Measurements from ENCODE around the gene ETV3L. TPM values are rescaled to one million over a fixed set of nuclear protein-coding genes. Genes with fewer than 3 reads are reported as not detected.
A peak's percentile ranks its signal among the peaks of the same experiment; 100 is the strongest.

Gene ETV3L
- total and polyA plus RNA-seq, 11 donors: not detected

- WGBS, 4 donors: 25 to 37% (median 31%) methylated on average over 16 to 19 of the region's 19 CpGs
- Histone ChIP-seq H3K9me3 (no peaks in the 10 kb centered on the region), H3K4me3 (no peak overlapping the region), H3K27ac (no peak overlapping the region), H3K4me1 (peaks cover 0 to 17% (median 0%) of the 10 kb centered on the region in 12 donors), H3K36me3 (no peaks in the 10 kb centered on the region), H3K27me3 (peaks cover 0 to 52% (median 24%) of the 10 kb centered on the region in 9 donors)
- DNase-seq (no peak), ATAC-seq (no peak)
- TF ChIP-seq POLR2A (IDR thresholded peaks at IDR 0.05): no peak
- TF ChIP-seq CTCF (IDR thresholded peaks at IDR 0.05): no peak
- intact Hi-C loops (cut with DNase I): no loop called here
These were observed 8.1 kb upstream of the ETV3L start for GRCh38 chr1:157107702-157108101.

GRCh38 chr1:157106813-157107189 is 7.2 kb upstream of the ETV3L start:
- Histone ChIP-seq H3K27ac (peak overlapping the region in 1 of 12 donors; percentile 7), H3K4me1 (peaks cover 0 to 14% (median 0%) of the 10 kb centered on the region in 12 donors), H3K4me3 (no peak overlapping the region), H3K9me3 (no peaks in the 10 kb centered on the region), H3K27me3 (peaks cover 0 to 52% (median 24%) of the 10 kb centered on the region in 9 donors), H3K36me3 (no peaks in the 10 kb centered on the region)
- no peak for DNase-seq
- TF ChIP-seq POLR2A (IDR thresholded peaks at IDR 0.05) (no peak), CTCF (IDR thresholded peaks at IDR 0.05) (no peak)
- ATAC-seq: no peak
- WGBS, 4 donors: 60 to 76% (median 67%) methylated on average over 6 of the region's 6 CpGs
- intact Hi-C loops (cut with DNase I): no loop called here

DNA sequence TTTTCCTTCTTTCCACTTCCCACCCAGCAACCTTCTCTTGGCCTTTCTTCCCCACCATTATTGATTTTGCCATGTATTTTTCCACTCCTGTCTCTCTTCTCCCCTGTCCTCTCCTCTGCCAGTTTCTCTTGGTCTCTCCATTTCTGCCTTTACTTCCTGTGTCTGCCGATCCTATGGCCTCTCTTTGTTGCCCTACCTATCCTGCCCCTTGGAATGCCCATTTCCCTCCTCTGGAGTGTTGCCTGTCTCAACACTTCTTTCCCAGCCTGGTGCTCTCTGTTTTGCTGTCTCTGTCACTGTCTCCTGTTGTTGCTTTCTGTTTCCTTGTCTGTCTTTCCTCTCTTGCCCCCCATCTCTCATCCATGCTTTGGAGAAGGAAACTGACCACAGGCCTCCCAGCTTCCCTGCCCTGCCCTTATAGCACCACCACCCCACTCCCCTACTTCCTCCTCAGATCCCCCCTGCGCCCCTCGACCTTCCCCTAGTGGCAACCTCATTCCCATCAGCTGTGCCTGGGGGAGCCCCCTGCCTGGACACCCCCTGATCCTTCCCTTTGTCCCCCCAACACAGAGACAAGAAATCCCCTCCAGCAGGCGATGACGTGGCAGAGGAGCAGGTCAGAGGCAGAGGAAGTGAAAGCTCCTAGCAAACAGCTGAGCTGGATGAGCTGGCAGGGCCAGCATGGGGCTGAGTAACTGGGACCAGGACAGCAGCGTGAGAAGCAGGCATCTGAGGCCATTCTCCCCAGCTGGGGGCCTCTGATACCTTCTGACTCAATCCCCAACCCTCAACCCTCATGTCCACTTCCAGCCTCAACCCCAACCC is 6.6 kb upstream of the ETV3L start:
- H3K9me3 ChIP-seq: no peaks in the 10 kb centered on the region
- ATAC-seq: peak in 3 of 4 donors; percentile 49 to 59 (median 50)
- H3K36me3 ChIP-seq: no peaks in the 10 kb centered on the region
- H3K4me3 ChIP-seq: no peak overlapping the region
- 35 to 58% (median 47%) methylated on average over 6 of the region's 6 CpGs for WGBS, 4 donors
- H3K27me3 ChIP-seq: peaks cover 0 to 46% (median 24%) of the 10 kb centered on the region in 9 donors
- peaks cover 0 to 14% (median 0%) of the 10 kb centered on the region in 12 donors for H3K4me1 ChIP-seq
- TF ChIP-seq CTCF (IDR thresholded peaks at IDR 0.05) (no peak), POLR2A (IDR thresholded peaks at IDR 0.05) (no peak)
- peak overlapping the region in 1 of 12 donors; percentile 73 for H3K27ac ChIP-seq
- intact Hi-C loops (cut with DNase I): no loop called here
- DNase-seq: peak in 4 of 5 donors; percentile 28 to 69 (median 46)

DNA sequence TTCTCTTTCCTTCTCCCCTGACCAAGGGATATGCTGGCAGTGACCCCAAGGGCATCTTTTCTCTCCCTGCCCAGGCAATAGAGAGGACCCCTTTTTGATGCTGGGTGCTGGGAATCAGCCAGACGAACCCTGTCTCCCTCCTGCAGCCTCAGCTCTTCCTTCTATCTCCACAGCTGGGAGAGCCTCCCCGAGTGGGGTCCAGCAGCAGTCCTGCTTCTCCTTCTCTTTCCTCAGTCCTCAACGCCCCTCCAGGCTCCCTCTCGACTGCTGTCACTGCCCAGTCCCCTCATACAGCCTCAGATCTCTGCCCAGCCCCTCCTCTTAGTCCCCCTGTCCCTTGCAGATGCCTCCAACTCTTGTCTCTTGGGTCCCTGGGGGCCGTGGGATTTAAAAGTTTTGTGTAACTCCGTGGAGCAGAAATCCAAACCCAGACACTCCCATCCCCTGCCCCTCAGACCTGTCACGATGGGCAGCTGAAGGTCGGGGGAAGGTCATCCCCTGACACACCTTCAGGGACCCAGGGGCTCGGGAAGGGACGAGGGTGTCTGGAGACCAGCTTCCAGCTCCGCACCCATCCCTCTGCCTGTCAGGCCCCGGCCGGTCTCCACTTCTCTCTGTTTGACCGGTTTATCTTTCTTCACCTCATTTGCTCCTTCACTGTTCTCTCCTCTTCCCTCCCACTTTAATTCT is 5.8 kb upstream of the ETV3L start:
- peaks cover 0 to 39% (median 24%) of the 10 kb centered on the region in 9 donors for H3K27me3 ChIP-seq
- WGBS, 4 donors: 55 to 60% (median 56%) methylated on average over 12 to 14 of the region's 14 CpGs
- no peak for DNase-seq

More for the DNA sequence above, 5.8 kb upstream of the ETV3L start:
- TF ChIP-seq POLR2A (IDR thresholded peaks at IDR 0.05): no peak
- TF ChIP-seq CTCF (IDR thresholded peaks at IDR 0.05): no peak
- Histone ChIP-seq H3K27ac (peak overlapping the region in 1 of 12 donors; percentile 73), H3K9me3 (no peaks in the 10 kb centered on the region), H3K36me3 (no peaks in the 10 kb centered on the region), H3K4me3 (no peak overlapping the region), H3K4me1 (peaks cover 0 to 14% (median 0%) of the 10 kb centered on the region in 12 donors)
- intact Hi-C loops (cut with DNase I): no loop called here
- ATAC-seq: no peak

All from heart left ventricle (tissue), 16 donors.